Kidney epithelial cell (primary cell): ENCODE data around the gene PXDN. TPM values are rescaled to one million over a fixed set of nuclear protein-coding genes. Genes with fewer than 3 reads are reported as not detected.

Experiments used
- DNase-seq: peaks from one replicate; pipeline ENCODE4 v3.0.0-alpha.2; 2010; ENCODE audit warnings: low read depth
- H3K27me3 ChIP-seq: 2 replicates; pipeline ENCODE4 v1.6.0; 2011; ENCODE audit warnings: low read length; ENCODE audit not compliant: control insufficient read depth, insufficient read depth
- H3K36me3 ChIP-seq: 2 replicates; pipeline ENCODE4 v1.5.1; 2011; ENCODE audit warnings: low read length; ENCODE audit not compliant: control insufficient read depth, insufficient read depth
- H3K4me3 ChIP-seq: 2 replicates; pipeline ENCODE4 v1.5.1; 2011; ENCODE audit warnings: low read depth, mild to moderate bottlenecking, control low read depth, low read length
- CTCF ChIP-seq: IDR thresholded peaks from 2 replicates; pipeline ENCODE4 v1.5.1; 2011; ENCODE audit warnings: mild to moderate bottlenecking, moderate library complexity, low read length, control low read depth, inconsistent platforms; ENCODE audit not compliant: insufficient read depth, poor library complexity, severe bottlenecking
- total RNA-seq: library from RNA; depleted of rRNA; stranded (reverse); fragments of >200 nt; gene quantifications from 2 replicates; pipeline ENCODE4 v1.2.3, GENCODE V29; 2015

Gene PXDN
- total RNA-seq, 1 donor from 2014 or later = 287 TPM

GRCh38 chr2:1741851-1742250 is 2.5 kb downstream of the PXDN start:
- H3K36me3 ChIP-seq = no peaks in the 10 kb centered on the region
- no peak for TF ChIP-seq CTCF
- no peak overlapping the region for H3K4me3 ChIP-seq
- no peak for DNase-seq
- H3K27me3 ChIP-seq = no peaks in the 10 kb centered on the region

- Histone ChIP-seq H3K27me3 (no peaks in the 10 kb centered on the region), H3K36me3 (no peaks in the 10 kb centered on the region), H3K4me3 (no peak overlapping the region)
- DNase-seq = no peak
- no peak for TF ChIP-seq CTCF
These were observed 3.4 kb downstream of the PXDN start for GRCh38 chr2:1740716-1741589.

- no peak overlapping the region for H3K4me3 ChIP-seq
- no peak for DNase-seq
- TF ChIP-seq CTCF = no peak
- H3K27me3 ChIP-seq = no peaks in the 10 kb centered on the region
- H3K36me3 ChIP-seq = no peaks in the 10 kb centered on the region
These were observed 4.2 kb downstream of the PXDN start for GRCh38 chr2:1739961-1740715.

GRCh38 chr2:1739322-1739957 is 4.9 kb downstream of the PXDN start:
- Histone ChIP-seq H3K36me3 (no peaks in the 10 kb centered on the region), H3K4me3 (no peak overlapping the region), H3K27me3 (no peaks in the 10 kb centered on the region)
- DNase-seq = no peak
- TF ChIP-seq CTCF = no peak

- DNase-seq = no peak
These were observed 5.5 kb downstream of the PXDN start for GRCh38 chr2:1738646-1739302.

More at GRCh38 chr2:1738646-1739302, 5.5 kb downstream of the PXDN start:
- H3K4me3 ChIP-seq = no peak overlapping the region
- no peak for TF ChIP-seq CTCF
- H3K27me3 ChIP-seq = no peaks in the 10 kb centered on the region
- H3K36me3 ChIP-seq = no peaks in the 10 kb centered on the region
